ENCODE measurements around the gene ZNF296. TPM values are rescaled to one million over a fixed set of nuclear protein-coding genes. Genes with fewer than 3 reads are reported as not detected.

ZNF296 gene
- total RNA-seq, 1 experiment from 2014 or later = 6.7 TPM

DNA sequence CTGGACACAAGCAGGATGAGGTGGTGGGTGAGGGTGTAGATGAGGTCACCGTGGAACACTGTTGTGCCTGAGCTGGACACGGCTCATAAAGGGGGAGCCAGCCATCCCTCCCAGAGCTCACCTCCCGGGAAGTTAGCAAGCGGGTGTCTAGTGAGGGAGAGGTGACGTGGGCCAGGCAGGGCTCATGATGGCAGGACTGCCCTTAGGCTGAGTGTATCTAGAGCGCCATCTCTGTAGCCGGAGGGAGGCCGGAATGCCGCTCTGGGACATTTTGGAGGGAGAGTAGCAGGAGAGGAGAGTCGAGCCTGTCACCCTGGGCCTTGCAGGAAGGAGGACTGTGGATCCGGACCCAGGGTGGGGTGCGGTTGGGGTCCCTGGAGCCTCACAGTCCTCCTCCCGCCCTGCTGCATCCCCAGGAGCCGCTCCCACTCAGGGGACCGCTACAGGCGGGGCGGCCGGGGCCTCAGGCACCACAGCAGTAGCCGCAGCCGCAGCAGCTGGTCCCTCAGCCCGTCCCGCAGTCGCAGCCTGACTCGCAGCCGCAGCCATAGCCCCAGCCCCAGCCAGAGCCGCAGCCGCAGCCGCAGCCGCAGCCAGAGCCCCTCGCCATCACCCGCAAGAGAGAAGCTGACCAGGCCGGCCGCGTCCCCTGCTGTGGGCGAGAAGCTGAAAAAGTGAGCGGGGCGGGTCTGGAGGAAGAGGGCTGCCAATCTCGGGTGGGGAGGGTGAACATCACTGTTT lies 9.2 kb downstream of the ZNF296 start:
- Histone ChIP-seq H3K27me3 (ENCODE audit: control insufficient read depth, insufficient read depth, low read length) (no peaks in the 10 kb centered on the region), H3K4me3 (ENCODE audit: low read depth in 2 of 2, low read length in 2 of 2) (no peak overlapping the region), H3K27ac (ENCODE audit: low read length) (no peak overlapping the region), H3K4me1 (ENCODE audit: control insufficient read depth, insufficient read depth, low read length) (no peaks in the 10 kb centered on the region), H3K9me3 (ENCODE audit: control insufficient read depth, insufficient read depth, low read depth, low read length) (no peaks in the 10 kb centered on the region), H3K36me3 (ENCODE audit: control insufficient read depth, insufficient read depth, low read length) (no peaks in the 10 kb centered on the region)
- intact Hi-C loops (cut with micrococcal nuclease; ENCODE audit: unreplicated experiment) (no loop called here), in situ Hi-C loops (cut with HindIII; ENCODE audit: low pct_unique_long_range_greater_than_20kb, low sequenced_read_pairs) (no loop called here)
- BruUV-seq (replicated peaks) = no TSS peak
- ChIA-PET POLR2A (no interaction called here), CTCF (interaction anchor here (0.6 kb wide), 1 partner anchor 266 kb away, joined by 5 read pairs; no protein-coding TSS in a partner anchor)
- TF ChIP-seq SIN3A (IDR thresholded peaks at IDR 0.05; ENCODE audit: borderline replicate concordance, insufficient read depth, low read depth, low read length) (no peak), POLR2AphosphoS5 (IDR thresholded peaks at IDR 0.05; ENCODE audit: low read depth, low read length) (no peak), TCF7L2 (IDR thresholded peaks at IDR 0.05; ENCODE audit: low read depth, low read length) (no peak)
- TF ChIP-seq, protein P1, sequence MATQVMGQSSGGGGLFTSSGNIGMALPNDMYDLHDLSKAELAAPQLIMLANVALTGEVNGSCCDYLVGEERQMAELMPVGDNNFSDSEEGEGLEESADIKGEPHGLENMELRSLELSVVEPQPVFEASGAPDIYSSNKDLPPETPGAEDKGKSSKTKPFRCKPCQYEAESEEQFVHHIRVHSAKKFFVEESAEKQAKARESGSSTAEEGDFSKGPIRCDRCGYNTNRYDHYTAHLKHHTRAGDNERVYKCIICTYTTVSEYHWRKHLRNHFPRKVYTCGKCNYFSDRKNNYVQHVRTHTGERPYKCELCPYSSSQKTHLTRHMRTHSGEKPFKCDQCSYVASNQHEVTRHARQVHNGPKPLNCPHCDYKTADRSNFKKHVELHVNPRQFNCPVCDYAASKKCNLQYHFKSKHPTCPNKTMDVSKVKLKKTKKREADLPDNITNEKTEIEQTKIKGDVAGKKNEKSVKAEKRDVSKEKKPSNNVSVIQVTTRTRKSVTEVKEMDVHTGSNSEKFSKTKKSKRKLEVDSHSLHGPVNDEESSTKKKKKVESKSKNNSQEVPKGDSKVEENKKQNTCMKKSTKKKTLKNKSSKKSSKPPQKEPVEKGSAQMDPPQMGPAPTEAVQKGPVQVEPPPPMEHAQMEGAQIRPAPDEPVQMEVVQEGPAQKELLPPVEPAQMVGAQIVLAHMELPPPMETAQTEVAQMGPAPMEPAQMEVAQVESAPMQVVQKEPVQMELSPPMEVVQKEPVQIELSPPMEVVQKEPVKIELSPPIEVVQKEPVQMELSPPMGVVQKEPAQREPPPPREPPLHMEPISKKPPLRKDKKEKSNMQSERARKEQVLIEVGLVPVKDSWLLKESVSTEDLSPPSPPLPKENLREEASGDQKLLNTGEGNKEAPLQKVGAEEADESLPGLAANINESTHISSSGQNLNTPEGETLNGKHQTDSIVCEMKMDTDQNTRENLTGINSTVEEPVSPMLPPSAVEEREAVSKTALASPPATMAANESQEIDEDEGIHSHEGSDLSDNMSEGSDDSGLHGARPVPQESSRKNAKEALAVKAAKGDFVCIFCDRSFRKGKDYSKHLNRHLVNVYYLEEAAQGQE (IDR thresholded peaks at IDR 0.05; ENCODE audit: insufficient read depth in 1 of 2, low read depth in 2 of 2, low read length in 1 of 2) = no peak
- TF ChIP-seq, protein P2, sequence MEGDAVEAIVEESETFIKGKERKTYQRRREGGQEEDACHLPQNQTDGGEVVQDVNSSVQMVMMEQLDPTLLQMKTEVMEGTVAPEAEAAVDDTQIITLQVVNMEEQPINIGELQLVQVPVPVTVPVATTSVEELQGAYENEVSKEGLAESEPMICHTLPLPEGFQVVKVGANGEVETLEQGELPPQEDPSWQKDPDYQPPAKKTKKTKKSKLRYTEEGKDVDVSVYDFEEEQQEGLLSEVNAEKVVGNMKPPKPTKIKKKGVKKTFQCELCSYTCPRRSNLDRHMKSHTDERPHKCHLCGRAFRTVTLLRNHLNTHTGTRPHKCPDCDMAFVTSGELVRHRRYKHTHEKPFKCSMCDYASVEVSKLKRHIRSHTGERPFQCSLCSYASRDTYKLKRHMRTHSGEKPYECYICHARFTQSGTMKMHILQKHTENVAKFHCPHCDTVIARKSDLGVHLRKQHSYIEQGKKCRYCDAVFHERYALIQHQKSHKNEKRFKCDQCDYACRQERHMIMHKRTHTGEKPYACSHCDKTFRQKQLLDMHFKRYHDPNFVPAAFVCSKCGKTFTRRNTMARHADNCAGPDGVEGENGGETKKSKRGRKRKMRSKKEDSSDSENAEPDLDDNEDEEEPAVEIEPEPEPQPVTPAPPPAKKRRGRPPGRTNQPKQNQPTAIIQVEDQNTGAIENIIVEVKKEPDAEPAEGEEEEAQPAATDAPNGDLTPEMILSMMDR (IDR thresholded peaks at IDR 0.05) = no peak
- ATAC-seq = 0 out of 2 replicates have a peak, but pooled peaks have one; percentile 28
- no peak for DNase-seq (ENCODE audit: low read depth, low spot score)

DNA sequence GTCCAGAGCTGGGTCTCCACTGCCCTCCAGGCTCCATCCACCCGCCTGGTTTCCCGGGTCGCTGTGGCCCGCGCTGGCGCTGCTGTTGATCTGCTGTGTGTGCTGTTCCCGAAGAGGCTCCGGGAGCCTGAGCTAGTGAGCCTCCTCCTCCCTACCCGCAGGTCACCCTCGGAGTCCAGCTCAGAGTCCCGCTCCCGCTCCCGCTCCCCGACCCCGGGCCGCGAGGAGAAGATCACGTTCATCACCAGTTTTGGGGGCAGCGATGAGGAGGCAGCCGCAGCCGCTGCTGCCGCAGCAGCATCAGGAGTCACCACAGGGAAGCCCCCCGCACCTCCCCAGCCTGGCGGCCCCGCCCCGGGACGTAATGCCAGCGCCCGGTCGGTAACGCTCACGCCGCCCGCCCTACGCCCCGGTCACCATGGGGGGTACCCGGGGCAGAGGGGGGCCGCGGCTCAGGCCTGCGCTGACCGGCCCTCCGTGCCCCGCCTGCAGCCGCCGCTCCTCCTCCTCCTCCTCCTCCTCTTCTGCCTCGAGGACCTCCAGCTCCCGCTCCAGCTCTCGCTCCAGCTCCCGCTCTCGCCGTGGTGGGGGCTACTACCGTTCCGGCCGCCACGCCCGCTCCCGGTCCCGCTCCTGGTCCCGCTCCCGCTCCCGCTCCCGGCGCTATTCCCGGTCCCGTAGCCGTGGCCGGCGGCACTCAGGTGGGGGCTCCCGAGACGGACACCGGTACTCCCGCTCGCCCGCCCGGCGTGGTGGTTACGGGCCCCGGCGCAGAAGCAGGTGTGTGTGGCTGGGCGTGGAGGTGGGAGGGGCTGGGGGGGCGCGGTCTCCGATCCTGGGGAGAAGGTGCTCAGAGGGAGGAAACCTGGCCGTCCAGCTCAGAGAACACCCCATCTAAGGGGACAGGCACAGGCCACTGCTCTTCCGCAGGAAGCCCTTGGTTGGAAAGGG lies 12.2 kb downstream of the ZNF296 start:
- Histone ChIP-seq H3K9me3 (ENCODE audit: control insufficient read depth, insufficient read depth, low read depth, low read length) (no peaks in the 10 kb centered on the region), H3K4me1 (ENCODE audit: control insufficient read depth, insufficient read depth, low read length) (no peaks in the 10 kb centered on the region), H3K4me3 (ENCODE audit: low read depth in 2 of 2, low read length in 2 of 2) (no peak overlapping the region), H3K27ac (ENCODE audit: low read length) (no peak overlapping the region), H3K36me3 (ENCODE audit: control insufficient read depth, insufficient read depth, low read length) (no peaks in the 10 kb centered on the region), H3K27me3 (ENCODE audit: control insufficient read depth, insufficient read depth, low read length) (no peaks in the 10 kb centered on the region)
- BruUV-seq (replicated peaks) = no TSS peak
- CTCF ChIA-PET = no interaction called here
- ATAC-seq (no peak), DNase-seq (ENCODE audit: low read depth, low spot score) (no peak)
- in situ Hi-C loops (cut with HindIII; ENCODE audit: low pct_unique_long_range_greater_than_20kb, low sequenced_read_pairs) (no loop called here), intact Hi-C loops (cut with micrococcal nuclease; ENCODE audit: unreplicated experiment) (no loop called here)
- POLR2A ChIA-PET = no interaction called here
- TF ChIP-seq POLR2AphosphoS5 (IDR thresholded peaks at IDR 0.05; ENCODE audit: low read depth, low read length) (no peak), TCF7L2 (IDR thresholded peaks at IDR 0.05; ENCODE audit: low read depth, low read length) (no peak), SIN3A (IDR thresholded peaks at IDR 0.05; ENCODE audit: borderline replicate concordance, insufficient read depth, low read depth, low read length) (no peak)
- TF ChIP-seq, protein P2 (IDR thresholded peaks at IDR 0.05) = no peak
- TF ChIP-seq, protein P1 (IDR thresholded peaks at IDR 0.05; ENCODE audit: insufficient read depth in 1 of 2, low read depth in 2 of 2, low read length in 1 of 2) = no peak
